Mesenchymal stem cell (in vitro differentiated cells and primary cell): ENCODE results near the gene DCLK1.

Source experiments
- DNase-seq: peaks from one replicate; pipeline ENCODE4 v3.0.0-alpha.2; 2013
- H2AFZ ChIP-seq: one replicate; pipeline ENCODE4 v1.6.1; 2013; ENCODE audit warnings: low read depth, mild to moderate bottlenecking, control low read depth, inconsistent platforms, low read length, moderate library complexity
- H2AK5ac ChIP-seq: 2 replicates; pipeline ENCODE4 v1.6.1; 2013; ENCODE audit warnings: low read length, moderate library complexity, mild to moderate bottlenecking, inconsistent platforms; ENCODE audit not compliant: severe bottlenecking
- H2BK120ac ChIP-seq: one replicate; pipeline ENCODE4 v1.6.1; 2013; ENCODE audit warnings: low read depth, mild to moderate bottlenecking, inconsistent platforms, low read length, moderate library complexity
- H2BK12ac ChIP-seq, 2 experiments: one replicate each; pipeline ENCODE4 v1.6.1; 2013; ENCODE audit warnings: inconsistent platforms in 2 of 2, low read length in 2 of 2, mild to moderate bottlenecking in 2 of 2, moderate library complexity in 2 of 2, control low read depth in 1 of 2
- H2BK15ac ChIP-seq: one replicate; pipeline ENCODE4 v1.6.1; 2013; ENCODE audit warnings: mild to moderate bottlenecking, low read depth, inconsistent platforms; ENCODE audit not compliant: poor library complexity, severe bottlenecking
- H2BK5ac ChIP-seq: 2 replicates; pipeline ENCODE4 v1.6.1; 2013; ENCODE audit warnings: low read depth, mild to moderate bottlenecking, low read length, control low read depth, inconsistent platforms; ENCODE audit not compliant: poor library complexity, severe bottlenecking
- H3K14ac ChIP-seq, 2 experiments: one replicate each; pipeline ENCODE4 v1.6.1; 2013; ENCODE audit warnings: inconsistent platforms in 2 of 2, low read length in 2 of 2, control low read depth in 1 of 2, mild to moderate bottlenecking in 1 of 2, moderate library complexity in 1 of 2
- H3K18ac ChIP-seq, 2 experiments: one replicate each; pipeline ENCODE4 v1.6.1; 2013; ENCODE audit warnings: inconsistent platforms in 2 of 2, low read length in 2 of 2, control low read depth in 1 of 2, low read depth in 1 of 2, mild to moderate bottlenecking in 1 of 2
- H3K23ac ChIP-seq, 2 experiments: one replicate each; pipeline ENCODE4 v1.6.1; 2013; ENCODE audit warnings: inconsistent platforms in 2 of 2, low read length in 2 of 2, mild to moderate bottlenecking in 2 of 2, moderate library complexity in 2 of 2, control low read depth in 1 of 2
- H3K27ac ChIP-seq: 2 replicates; pipeline ENCODE4 v1.5.1; 2013; ENCODE audit warnings: mild to moderate bottlenecking, moderate library complexity, low read length, control low read depth, inconsistent platforms; ENCODE audit not compliant: poor library complexity, severe bottlenecking
- H3K27me3 ChIP-seq, 2 experiments: 2 replicates each; pipeline versions ENCODE4 v1.6.1 to v1.7.0; 2013; ENCODE audit warnings: low read length in 2 of 2, mild to moderate bottlenecking in 2 of 2, moderate library complexity in 2 of 2, control low read depth in 1 of 2, inconsistent platforms in 1 of 2; ENCODE audit not compliant: control insufficient read depth in 1 of 2, insufficient read depth in 1 of 2
- H3K36me3 ChIP-seq, 2 experiments: 2 replicates each; pipeline versions ENCODE4 v1.6.1 to v1.7.0; 2013; ENCODE audit warnings: low read length in 2 of 2, control low read depth in 1 of 2, inconsistent platforms in 1 of 2, low read depth in 1 of 2, mild to moderate bottlenecking in 1 of 2; ENCODE audit not compliant: insufficient read depth in 2 of 2, control insufficient read depth in 1 of 2
- H3K4ac ChIP-seq, 2 experiments: one replicate each; pipeline ENCODE4 v1.6.1; 2013; ENCODE audit warnings: inconsistent platforms in 2 of 2, low read length in 2 of 2, mild to moderate bottlenecking in 2 of 2, moderate library complexity in 2 of 2, control low read depth in 1 of 2, low read depth in 1 of 2
- H3K4me1 ChIP-seq: 2 replicates; pipeline ENCODE4 v1.6.1; 2013; ENCODE audit warnings: low read depth, low read length, control low read depth; ENCODE audit not compliant: control insufficient read depth, insufficient read depth
- H3K4me2 ChIP-seq: 2 replicates; pipeline ENCODE4 v1.6.1; 2013; ENCODE audit warnings: low read length, mild to moderate bottlenecking, inconsistent platforms; ENCODE audit not compliant: poor library complexity, severe bottlenecking
- H3K4me3 ChIP-seq, 2 experiments: 2 replicates each; pipeline versions ENCODE4 v1.5.1 to v1.7.0; 2013; ENCODE audit warnings: low read length in 2 of 2, mild to moderate bottlenecking in 2 of 2, control low read depth in 1 of 2, low read depth in 1 of 2; ENCODE audit not compliant: insufficient read depth in 1 of 2
- H3K79me1 ChIP-seq: replicated peaks from 2 replicates; pipeline ENCODE4 v1.6.1; 2013; ENCODE audit warnings: mild to moderate bottlenecking, control low read depth, low read length, inconsistent platforms; ENCODE audit not compliant: poor library complexity, severe bottlenecking
- H3K9ac ChIP-seq: 2 replicates; pipeline ENCODE4 v1.7.0; 2013; ENCODE audit warnings: mild to moderate bottlenecking, low read length, moderate library complexity
- H3K9me3 ChIP-seq: 2 replicates; pipeline ENCODE4 v1.7.0; 2013; ENCODE audit warnings: mild to moderate bottlenecking, low read length; ENCODE audit not compliant: control insufficient read depth
- H4K8ac ChIP-seq: one replicate; pipeline ENCODE4 v1.6.1; 2013; ENCODE audit warnings: inconsistent platforms, mild to moderate bottlenecking, low read length, moderate library complexity
- H4K91ac ChIP-seq: one replicate; pipeline ENCODE4 v1.6.1; 2013; ENCODE audit warnings: mild to moderate bottlenecking, low read length, inconsistent platforms
- WGBS: methylation state at CpG from one replicate; pipeline ENCODE4 v1.1.7; 2013; ENCODE audit warnings: mixed read lengths; 5-methylcytosine and 5-hydroxymethylcytosine counted together

Gene DCLK1

GRCh38 chr13:36033035-36033434 is 98.1 kb downstream of the DCLK1 start:
- Histone ChIP-seq H2AK5ac (no peak overlapping the region), H3K9me3 (no peaks in the 10 kb centered on the region), H2BK120ac (no peak overlapping the region), H4K91ac (no peak overlapping the region), H3K14ac (no peak overlapping the region), H2AFZ (no peak overlapping the region), H3K36me3 (no peaks in the 10 kb centered on the region), H3K79me1 (no peaks in the 10 kb centered on the region), H4K8ac (no peak overlapping the region), H2BK12ac (no peak overlapping the region), H3K4me1 (no peaks in the 10 kb centered on the region), H3K9ac (no peak overlapping the region), H2BK5ac (no peak overlapping the region), H3K4ac (no peak overlapping the region), H3K4me2 (no peak overlapping the region), H2BK15ac (no peak overlapping the region), H3K18ac (no peak overlapping the region), H3K4me3 (no peak overlapping the region), H3K23ac (no peak overlapping the region), H3K27ac (no peak overlapping the region), H3K27me3 (no peaks in the 10 kb centered on the region)
- no peak for DNase-seq
- WGBS = 100% methylated on average over 2 of the region's 4 CpGs

GRCh38 chr13:36031490-36031889 is 99.7 kb downstream of the DCLK1 start:
- Histone ChIP-seq H3K23ac (no peak overlapping the region), H4K8ac (no peak overlapping the region), H3K18ac (no peak overlapping the region), H3K9ac (peak overlapping the region; percentile 23), H3K27me3 (no peaks in the 10 kb centered on the region), H3K79me1 (no peaks in the 10 kb centered on the region), H3K4me1 (no peaks in the 10 kb centered on the region), H2AK5ac (no peak overlapping the region), H2BK120ac (no peak overlapping the region), H3K4me3 (no peak overlapping the region), H2BK5ac (no peak overlapping the region), H3K14ac (no peak overlapping the region), H3K4me2 (no peak overlapping the region), H3K27ac (no peak overlapping the region), H3K9me3 (no peaks in the 10 kb centered on the region), H2BK12ac (no peak overlapping the region), H2AFZ (no peak overlapping the region), H2BK15ac (no peak overlapping the region), H4K91ac (no peak overlapping the region), H3K4ac (no peak overlapping the region), H3K36me3 (no peaks in the 10 kb centered on the region)
- WGBS = 73% methylated on average over 5 of the region's 8 CpGs
- no peak for DNase-seq

DNA sequence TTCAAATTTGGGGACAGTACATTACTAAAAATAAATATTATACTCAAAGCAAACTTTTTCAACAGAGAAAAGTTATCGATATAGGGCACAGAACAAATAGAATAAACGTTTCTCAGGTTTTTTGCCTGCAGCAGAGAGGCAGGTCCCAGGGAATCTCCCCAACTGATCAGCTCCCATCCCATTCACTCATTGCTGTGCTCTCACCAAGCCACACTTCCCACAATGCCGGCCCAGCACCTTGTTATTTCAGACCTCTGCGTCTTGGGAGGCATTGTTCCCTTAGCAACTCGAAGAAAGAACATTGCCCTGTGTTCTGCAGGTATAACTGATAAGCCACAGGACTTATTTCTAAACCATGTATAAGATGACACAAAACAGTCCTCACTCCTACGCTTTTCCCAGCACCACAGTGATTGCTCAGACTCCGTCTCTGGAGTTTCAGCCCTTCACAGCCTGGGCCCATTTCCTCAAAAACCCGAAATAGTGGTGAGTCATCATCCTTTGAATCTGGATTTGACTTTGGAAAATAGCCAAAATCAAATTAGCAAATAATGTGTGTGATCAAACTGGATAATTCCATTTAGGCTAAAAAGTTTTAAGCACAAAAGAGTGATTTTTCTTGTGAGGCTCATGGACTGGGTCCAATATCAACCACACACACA is 100.4 kb downstream of the DCLK1 start:
- Histone ChIP-seq H3K27ac (no peak overlapping the region), H4K8ac (no peak overlapping the region), H2BK120ac (no peak overlapping the region), H3K23ac (no peak overlapping the region), H3K4me1 (no peaks in the 10 kb centered on the region), H2AFZ (no peak overlapping the region), H3K4me3 (no peak overlapping the region), H3K9ac (peak overlapping the region; percentile 23), H3K36me3 (no peaks in the 10 kb centered on the region), H3K4ac (no peak overlapping the region), H4K91ac (no peak overlapping the region), H2BK15ac (no peak overlapping the region), H3K18ac (no peak overlapping the region), H3K14ac (no peak overlapping the region), H3K4me2 (no peak overlapping the region), H2BK5ac (no peak overlapping the region), H3K9me3 (no peaks in the 10 kb centered on the region), H3K27me3 (no peaks in the 10 kb centered on the region), H2BK12ac (no peak overlapping the region), H2AK5ac (no peak overlapping the region), H3K79me1 (no peaks in the 10 kb centered on the region)
- 73% methylated on average over 8 of the region's 8 CpGs for WGBS
- no peak for DNase-seq

GRCh38 chr13:36029166-36029565 is 102.0 kb downstream of the DCLK1 start:
- Histone ChIP-seq H2BK5ac (no peak overlapping the region), H3K36me3 (no peaks in the 10 kb centered on the region), H3K18ac (no peak overlapping the region), H2BK12ac (no peak overlapping the region), H3K79me1 (no peaks in the 10 kb centered on the region), H3K9me3 (no peaks in the 10 kb centered on the region), H3K23ac (no peak overlapping the region), H3K14ac (no peak overlapping the region), H3K4me2 (no peak overlapping the region), H2BK120ac (no peak overlapping the region), H3K27ac (no peak overlapping the region), H2AK5ac (no peak overlapping the region), H3K4me1 (no peaks in the 10 kb centered on the region), H3K4ac (no peak overlapping the region), H3K27me3 (no peaks in the 10 kb centered on the region), H3K4me3 (no peak overlapping the region), H2AFZ (no peak overlapping the region), H3K9ac (no peak overlapping the region), H2BK15ac (no peak overlapping the region), H4K91ac (no peak overlapping the region), H4K8ac (no peak overlapping the region)
- WGBS = 90% methylated on average over 3 of the region's 6 CpGs
- DNase-seq = no peak
